ENCODE data around the gene MCM3AP.
A peak's percentile ranks its signal among the peaks of the same experiment; 100 is the strongest.
"Not testable (repeated sequence)": the region's sequence is repeated elsewhere in the genome, so short reads cannot be mapped to it uniquely, and the experiment has no call there.

MCM3AP gene

GRCh38 chr21:46200877-46201803 lies 84.3 kb downstream of the MCM3AP start:
- not testable (repeated sequence) for DNase-seq

GRCh38 chr21:46199436-46200373 lies 85.7 kb downstream of the MCM3AP start:
- no peak for DNase-seq

- no peak for DNase-seq
These were observed 88.7 kb downstream of the MCM3AP start for GRCh38 chr21:46196733-46197132.

- no peak for DNase-seq
These were observed 89.7 kb downstream of the MCM3AP start for GRCh38 chr21:46195595-46196195.

GRCh38 chr21:46194374-46195334 lies 90.8 kb downstream of the MCM3AP start:
- DNase-seq = no peak

GRCh38 chr21:46193829-46194373 lies 91.5 kb downstream of the MCM3AP start:
- DNase-seq = no peak

- no peak for DNase-seq
These were observed 93.5 kb downstream of the MCM3AP start for GRCh38 chr21:46191686-46192575.

- DNase-seq = peak; percentile 67
These were observed 94.1 kb downstream of the MCM3AP start for GRCh38 chr21:46191257-46191685.

- no peak for DNase-seq
These were observed 94.8 kb downstream of the MCM3AP start for GRCh38 chr21:46190491-46191131.

GRCh38 chr21:46189959-46190490 lies 95.4 kb downstream of the MCM3AP start:
- no peak for DNase-seq

- peak; percentile 67 for DNase-seq
These were observed 96.0 kb downstream of the MCM3AP start for GRCh38 chr21:46189213-46189958.

- DNase-seq = peak; percentile 86
These were observed 96.9 kb downstream of the MCM3AP start for GRCh38 chr21:46188226-46189212.

- DNase-seq = no peak
These were observed 97.6 kb downstream of the MCM3AP start for GRCh38 chr21:46187814-46188213.

- DNase-seq = no peak
These were observed 98.2 kb downstream of the MCM3AP start for GRCh38 chr21:46187261-46187660.

- no peak for DNase-seq
These were observed 99.7 kb downstream of the MCM3AP start for GRCh38 chr21:46185716-46186115.

All from fibroblast of skin of back (primary cell).